Neural cell (in vitro differentiated cells): ENCODE results near the gene NRSN2. TPM values are rescaled to one million over a fixed set of nuclear protein-coding genes. Genes with fewer than 3 reads are reported as not detected.
"Not testable (repeated sequence)": the region's sequence is repeated elsewhere in the genome, so short reads cannot be mapped to it uniquely, and the experiment has no call there.

Experiments used
- H2AFZ ChIP-seq: fragments of 200-600, 300-800 bp; sonication (generic), shearing (Covaris generic); 2 replicates; pipeline ENCODE4 v1.6.0; 2014; ENCODE audit warnings: low read depth, mild to moderate bottlenecking, antibody characterized with exemption, low read length, moderate library complexity
- H3F3A ChIP-seq: fragments of 200-600 bp; shearing (Covaris generic); 2 replicates; pipeline ENCODE4 v1.6.1; 2016; ENCODE audit warnings: mild to moderate bottlenecking, moderate library complexity, mixed read lengths, antibody characterized with exemption, low read length; ENCODE audit not compliant: insufficient read depth, poor library complexity, severe bottlenecking
- H3K27ac ChIP-seq: fragments of 200-600, 300-800 bp; sonication (generic), shearing (Covaris generic); 2 replicates; pipeline ENCODE4 v1.5.1; 2014; ENCODE audit warnings: mild to moderate bottlenecking, low read length, moderate library complexity
- H3K27me3 ChIP-seq: fragments of 300-800, 200-600 bp; sonication (generic), shearing (Covaris generic); 2 replicates; pipeline ENCODE4 v1.6.0; 2014; ENCODE audit warnings: mild to moderate bottlenecking, low read depth, low read length, moderate library complexity; ENCODE audit not compliant: insufficient read depth
- H3K36me3 ChIP-seq: fragments of 300-800, 200-600 bp; sonication (generic), shearing (Covaris generic); 2 replicates; pipeline ENCODE4 v1.5.1; 2014; ENCODE audit warnings: mild to moderate bottlenecking, antibody characterized with exemption, low read length, moderate library complexity; ENCODE audit not compliant: insufficient read depth
- H3K4me2 ChIP-seq: fragments of 300-800, 200-600 bp; sonication (generic), shearing (Covaris generic); 2 replicates; pipeline ENCODE4 v1.6.0; 2014; ENCODE audit warnings: mild to moderate bottlenecking, low read length
- H3K4me3 ChIP-seq: fragments of 300-800, 200-600 bp; sonication (generic), shearing (Covaris generic); 2 replicates; pipeline ENCODE4 v1.5.1; 2014; ENCODE audit warnings: mild to moderate bottlenecking, low read length, moderate library complexity
- H3K79me2 ChIP-seq: fragments of 200-600 bp; shearing (Covaris generic); replicated peaks from 2 replicates; pipeline ENCODE4 v1.6.0; 2014; ENCODE audit warnings: mild to moderate bottlenecking, low read length, moderate library complexity; ENCODE audit not compliant: insufficient read depth
- H3K9ac ChIP-seq: fragments of 300-800, 200-600 bp; sonication (generic), shearing (Covaris generic); 2 replicates; pipeline ENCODE4 v1.6.1; 2016; ENCODE audit warnings: mild to moderate bottlenecking, low read length, mixed read lengths
- H3K9me2 ChIP-seq: fragments of 200-600 bp; shearing (Covaris generic); 2 replicates; pipeline ENCODE4 v1.6.1; 2016; ENCODE audit warnings: mild to moderate bottlenecking, low read length, mixed read lengths; ENCODE audit not compliant: insufficient read depth
- H3K9me3 ChIP-seq: fragments of 200-600, 300-800 bp; sonication (generic), shearing (Covaris generic); 2 replicates; pipeline ENCODE4 v1.6.1; 2016; ENCODE audit warnings: mild to moderate bottlenecking, mixed run types, low read length, moderate library complexity, mixed read lengths
- H4K20me1 ChIP-seq: fragments of 200-600 bp; shearing (Covaris generic); 2 replicates; pipeline ENCODE4 v1.6.1; 2016; ENCODE audit warnings: mild to moderate bottlenecking, mixed run types; ENCODE audit not compliant: insufficient read depth
- EP300 ChIP-seq: fragments of 450-650 bp; conservative IDR thresholded peaks from 2 replicates; pipeline ENCODE4 v1.6.1; 2014; ENCODE audit warnings: antibody characterized with exemption, mild to moderate bottlenecking, moderate library complexity; ENCODE audit not compliant: poor library complexity, severe bottlenecking
- EZH2 ChIP-seq: fragments of 200-600, 300-800 bp; shearing (Covaris generic), sonication (generic); IDR thresholded peaks from 2 replicates; pipeline ENCODE4 v1.6.1; 2014; ENCODE audit warnings: antibody characterized with exemption, low read length, borderline replicate concordance, mild to moderate bottlenecking; ENCODE audit not compliant: insufficient read depth, poor library complexity, severe bottlenecking
- MXI1 ChIP-seq: fragments of 450-650 bp; conservative IDR thresholded peaks from 2 replicates; pipeline ENCODE4 v1.6.1; 2014; ENCODE audit warnings: antibody characterized with exemption, mild to moderate bottlenecking; ENCODE audit not compliant: poor library complexity, severe bottlenecking
- POLR2AphosphoS5 ChIP-seq: IDR thresholded peaks from 2 replicates; pipeline ENCODE4 v1.6.1; 2012
- RAD21 ChIP-seq: fragments of 450-650 bp; conservative IDR thresholded peaks from 2 replicates; pipeline ENCODE4 v1.6.1; 2014; ENCODE audit warnings: antibody characterized with exemption, mild to moderate bottlenecking, moderate library complexity
- SMC3 ChIP-seq: fragments of 450-650 bp; conservative IDR thresholded peaks from 2 replicates; pipeline ENCODE4 v1.6.1; 2014; ENCODE audit warnings: antibody characterized with exemption, mild to moderate bottlenecking, moderate library complexity; ENCODE audit not compliant: poor library complexity
- TAF1 ChIP-seq: IDR thresholded peaks from 2 replicates; pipeline ENCODE4 v1.6.1; 2012; ENCODE audit warnings: low read depth
- polyA plus RNA-seq: library from polyadenylated mRNA; depleted of rRNA; stranded (reverse); fragments of >200 nt; gene quantifications from 2 replicates; pipeline ENCODE4 v1.2.3, GENCODE V29; 2014
- TF ChIP-seq, protein P1 (sequence below): fragments of 450-650 bp; IDR thresholded peaks from 2 replicates; pipeline ENCODE4 v1.5.1; 2014; ENCODE audit warnings: antibody characterized with exemption, mild to moderate bottlenecking, moderate library complexity; ENCODE audit not compliant: poor library complexity, severe bottlenecking
- TF ChIP-seq, protein P2 (sequence below): IDR thresholded peaks from 2 replicates; pipeline ENCODE4 v1.6.1; 2012; ENCODE audit warnings: borderline replicate concordance

Gene NRSN2
- polyA plus RNA-seq, 1 donor from 2014 or later, result 19.6 TPM

DNA sequence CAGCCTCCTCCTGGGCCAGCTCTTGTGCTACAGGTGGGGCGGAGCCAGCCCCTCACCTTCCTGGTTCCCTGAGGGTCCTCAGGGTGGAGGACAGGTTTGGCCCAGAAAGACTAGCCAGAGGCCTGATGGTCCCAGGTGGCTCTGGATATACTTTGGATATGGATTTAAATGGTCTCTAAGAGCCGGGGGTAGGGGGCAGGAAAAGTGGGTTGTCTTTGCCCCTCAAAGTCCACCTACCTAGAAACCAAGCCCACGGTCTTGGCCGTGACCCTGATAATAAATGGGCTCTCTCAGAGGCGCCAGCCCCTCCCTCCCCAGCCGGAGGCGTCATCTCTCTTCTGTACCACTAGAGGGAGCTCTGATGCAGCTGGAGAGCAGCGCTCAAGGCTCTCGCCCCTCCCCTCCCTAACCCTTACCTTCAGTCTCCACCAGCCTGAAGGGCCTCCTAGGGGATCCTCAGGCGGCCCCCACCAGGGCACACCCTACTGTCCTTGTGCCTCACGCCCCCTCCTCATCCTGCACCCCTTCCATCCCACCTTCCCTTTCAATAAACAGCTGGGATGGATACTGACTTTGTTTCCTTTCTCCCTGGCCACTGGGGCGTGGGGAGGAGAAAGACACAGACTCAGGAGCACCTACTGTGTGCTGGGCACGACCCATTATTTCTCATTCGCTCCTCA is 7.5 kb downstream of the NRSN2 start:
- peak overlapping the region; percentile 16 for H3K9ac ChIP-seq
- H3K27me3 ChIP-seq, result no peaks in the 10 kb centered on the region

DNA sequence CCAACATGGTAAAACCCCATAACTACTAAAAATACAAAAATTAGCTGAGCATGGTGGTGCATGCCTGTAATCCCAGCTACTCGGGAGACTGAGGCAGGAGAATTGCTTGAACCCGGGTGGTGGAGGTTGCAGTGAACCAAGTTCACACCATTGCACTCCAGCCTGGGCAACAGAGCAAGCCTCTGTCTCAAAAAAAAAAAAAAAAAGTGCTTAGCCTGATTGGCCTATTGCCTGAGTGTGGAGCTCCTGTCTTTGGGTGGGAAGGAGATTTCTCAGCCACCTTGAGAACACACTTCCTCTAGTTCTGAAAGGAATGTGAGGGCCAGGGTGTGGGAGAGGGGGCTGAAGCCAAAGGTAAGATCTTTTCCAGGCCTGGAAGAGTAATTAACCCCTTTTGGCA is 9.2 kb downstream of the NRSN2 start:
- H3F3A ChIP-seq, H3K27me3 ChIP-seq, H4K20me1 ChIP-seq, H3K4me2 ChIP-seq, H3K4me3 ChIP-seq, H3K9me3 ChIP-seq, H3K9ac ChIP-seq, H3K36me3 ChIP-seq, H3K9me2 ChIP-seq, H3K79me2 ChIP-seq, H3K27ac ChIP-seq, H2AFZ ChIP-seq: not testable (repeated sequence)

More for the DNA sequence above, 7.5 kb downstream of the NRSN2 start:
- H3K4me2 ChIP-seq, result no peak overlapping the region
- no peak overlapping the region for H3K27ac ChIP-seq
- H3K9me2 ChIP-seq, result no peaks in the 10 kb centered on the region
- H3K79me2 ChIP-seq, result no peaks in the 10 kb centered on the region
- H3K9me3 ChIP-seq, result no peaks in the 10 kb centered on the region
- H2AFZ ChIP-seq, result no peak overlapping the region
- no peaks in the 10 kb centered on the region for H4K20me1 ChIP-seq
- no peak overlapping the region for H3K4me3 ChIP-seq
- TF ChIP-seq POLR2AphosphoS5 (peak; percentile 12), RAD21 (peak; percentile 98), TAF1 (no peak), SMC3 (peak; percentile 93)
- TF ChIP-seq, protein P1, sequence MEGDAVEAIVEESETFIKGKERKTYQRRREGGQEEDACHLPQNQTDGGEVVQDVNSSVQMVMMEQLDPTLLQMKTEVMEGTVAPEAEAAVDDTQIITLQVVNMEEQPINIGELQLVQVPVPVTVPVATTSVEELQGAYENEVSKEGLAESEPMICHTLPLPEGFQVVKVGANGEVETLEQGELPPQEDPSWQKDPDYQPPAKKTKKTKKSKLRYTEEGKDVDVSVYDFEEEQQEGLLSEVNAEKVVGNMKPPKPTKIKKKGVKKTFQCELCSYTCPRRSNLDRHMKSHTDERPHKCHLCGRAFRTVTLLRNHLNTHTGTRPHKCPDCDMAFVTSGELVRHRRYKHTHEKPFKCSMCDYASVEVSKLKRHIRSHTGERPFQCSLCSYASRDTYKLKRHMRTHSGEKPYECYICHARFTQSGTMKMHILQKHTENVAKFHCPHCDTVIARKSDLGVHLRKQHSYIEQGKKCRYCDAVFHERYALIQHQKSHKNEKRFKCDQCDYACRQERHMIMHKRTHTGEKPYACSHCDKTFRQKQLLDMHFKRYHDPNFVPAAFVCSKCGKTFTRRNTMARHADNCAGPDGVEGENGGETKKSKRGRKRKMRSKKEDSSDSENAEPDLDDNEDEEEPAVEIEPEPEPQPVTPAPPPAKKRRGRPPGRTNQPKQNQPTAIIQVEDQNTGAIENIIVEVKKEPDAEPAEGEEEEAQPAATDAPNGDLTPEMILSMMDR, result peak; percentile 98
- no peaks in the 10 kb centered on the region for H3F3A ChIP-seq
- no peaks in the 10 kb centered on the region for H3K36me3 ChIP-seq

DNA sequence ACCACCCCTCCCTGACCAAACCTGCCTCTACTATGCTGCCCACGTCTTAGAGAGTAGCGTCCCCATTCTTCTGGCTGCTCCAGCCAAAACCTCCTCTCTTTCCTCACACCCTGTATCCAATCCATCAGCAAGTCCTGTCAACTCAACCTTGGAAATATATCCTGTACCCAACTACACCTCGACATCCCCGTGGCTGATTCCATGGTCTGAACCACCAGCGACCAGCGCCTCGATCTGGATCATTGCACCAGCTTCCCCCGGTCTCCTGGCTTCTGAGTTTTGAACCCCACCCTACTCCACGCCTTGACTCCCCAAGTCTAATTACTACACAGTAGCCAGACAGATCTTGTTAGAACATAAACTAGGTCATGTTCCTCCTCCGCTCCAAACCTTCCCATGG is 9.8 kb downstream of the NRSN2 start:
- Histone ChIP-seq H3K36me3 (no peaks in the 10 kb centered on the region), H3K27ac (no peak overlapping the region), H3K9me3 (no peaks in the 10 kb centered on the region), H3F3A (no peaks in the 10 kb centered on the region), H3K4me3 (no peak overlapping the region), H4K20me1 (no peaks in the 10 kb centered on the region), H3K4me2 (no peak overlapping the region), H3K9me2 (no peaks in the 10 kb centered on the region), H3K27me3 (no peaks in the 10 kb centered on the region), H3K79me2 (no peaks in the 10 kb centered on the region), H2AFZ (no peak overlapping the region), H3K9ac (no peak overlapping the region)
- no peak for TF ChIP-seq POLR2AphosphoS5

DNA sequence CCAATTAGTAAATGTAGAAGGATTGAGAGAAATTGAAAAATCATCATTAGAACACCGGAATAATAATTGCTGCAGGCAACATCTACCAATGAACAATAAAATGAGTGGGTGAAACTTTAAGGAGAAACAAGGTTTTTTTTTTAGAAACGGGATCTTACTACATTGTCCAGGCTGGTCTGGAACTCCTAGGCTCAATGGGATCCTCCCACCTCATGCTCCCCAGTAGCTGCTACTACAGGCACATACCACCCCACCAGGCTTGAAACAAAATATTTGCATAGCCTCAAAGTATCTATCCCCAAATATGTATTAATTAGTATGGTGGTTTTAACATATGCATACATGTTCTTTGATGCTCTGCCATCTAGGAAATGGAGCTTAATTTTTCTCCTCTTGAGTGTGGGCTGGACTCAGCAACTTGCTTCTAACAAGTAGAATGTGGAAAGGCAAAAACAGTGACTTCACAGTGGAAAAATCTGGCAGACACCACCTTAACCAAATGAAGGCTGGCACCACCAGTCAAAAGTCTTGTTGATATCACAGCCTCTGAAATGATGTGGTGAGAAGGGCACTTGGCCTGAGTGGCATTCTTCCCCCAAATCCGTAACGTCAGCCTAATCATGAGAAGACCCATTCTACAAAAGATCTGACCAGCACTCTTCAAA is 12.1 kb downstream of the NRSN2 start:
- Histone ChIP-seq H3K4me3 (no peak overlapping the region), H3K27me3 (no peaks in the 10 kb centered on the region), H2AFZ (no peak overlapping the region), H3K79me2 (no peaks in the 10 kb centered on the region), H3K36me3 (no peaks in the 10 kb centered on the region), H3K9me3 (no peaks in the 10 kb centered on the region), H3K4me2 (no peak overlapping the region), H4K20me1 (no peaks in the 10 kb centered on the region), H3K27ac (no peak overlapping the region), H3F3A (no peaks in the 10 kb centered on the region), H3K9me2 (no peaks in the 10 kb centered on the region), H3K9ac (no peak overlapping the region)
- TF ChIP-seq TAF1, result no peak
- TF ChIP-seq, protein P1, result no peak
- no peak for TF ChIP-seq POLR2AphosphoS5
- no peak for TF ChIP-seq MXI1
- TF ChIP-seq, protein P2, sequence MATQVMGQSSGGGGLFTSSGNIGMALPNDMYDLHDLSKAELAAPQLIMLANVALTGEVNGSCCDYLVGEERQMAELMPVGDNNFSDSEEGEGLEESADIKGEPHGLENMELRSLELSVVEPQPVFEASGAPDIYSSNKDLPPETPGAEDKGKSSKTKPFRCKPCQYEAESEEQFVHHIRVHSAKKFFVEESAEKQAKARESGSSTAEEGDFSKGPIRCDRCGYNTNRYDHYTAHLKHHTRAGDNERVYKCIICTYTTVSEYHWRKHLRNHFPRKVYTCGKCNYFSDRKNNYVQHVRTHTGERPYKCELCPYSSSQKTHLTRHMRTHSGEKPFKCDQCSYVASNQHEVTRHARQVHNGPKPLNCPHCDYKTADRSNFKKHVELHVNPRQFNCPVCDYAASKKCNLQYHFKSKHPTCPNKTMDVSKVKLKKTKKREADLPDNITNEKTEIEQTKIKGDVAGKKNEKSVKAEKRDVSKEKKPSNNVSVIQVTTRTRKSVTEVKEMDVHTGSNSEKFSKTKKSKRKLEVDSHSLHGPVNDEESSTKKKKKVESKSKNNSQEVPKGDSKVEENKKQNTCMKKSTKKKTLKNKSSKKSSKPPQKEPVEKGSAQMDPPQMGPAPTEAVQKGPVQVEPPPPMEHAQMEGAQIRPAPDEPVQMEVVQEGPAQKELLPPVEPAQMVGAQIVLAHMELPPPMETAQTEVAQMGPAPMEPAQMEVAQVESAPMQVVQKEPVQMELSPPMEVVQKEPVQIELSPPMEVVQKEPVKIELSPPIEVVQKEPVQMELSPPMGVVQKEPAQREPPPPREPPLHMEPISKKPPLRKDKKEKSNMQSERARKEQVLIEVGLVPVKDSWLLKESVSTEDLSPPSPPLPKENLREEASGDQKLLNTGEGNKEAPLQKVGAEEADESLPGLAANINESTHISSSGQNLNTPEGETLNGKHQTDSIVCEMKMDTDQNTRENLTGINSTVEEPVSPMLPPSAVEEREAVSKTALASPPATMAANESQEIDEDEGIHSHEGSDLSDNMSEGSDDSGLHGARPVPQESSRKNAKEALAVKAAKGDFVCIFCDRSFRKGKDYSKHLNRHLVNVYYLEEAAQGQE, result no peak
- no peak for TF ChIP-seq SMC3
- TF ChIP-seq RAD21, result no peak
- TF ChIP-seq EZH2, result no peak
- no peak for TF ChIP-seq EP300
